ENCODE measurements around the gene EIF4E1B. TPM values are rescaled to one million over a fixed set of nuclear protein-coding genes. Genes with fewer than 3 reads are reported as not detected.

Gene EIF4E1B
- total RNA-seq, 2 donors from 2014 or later, result 1.6 TPM; not detected in 1

- WGBS, result 84% methylated on average over 13 of the region's 13 CpGs
- Histone ChIP-seq H3K27ac (no peak overlapping the region), H3K27me3 (replicated peaks; ENCODE audit: insufficient read depth) (no peaks in the 10 kb centered on the region), H3K36me3 (peaks cover 0 to 4% of the 10 kb centered on the region in 2 donors), H3K4me3 (no peak overlapping the region), H3K4me1 (replicated peaks) (no peaks in the 10 kb centered on the region), H3K9me3 (no peaks in the 10 kb centered on the region)
- TF ChIP-seq POLR2A (IDR thresholded peaks at IDR 0.05) (no peak), CTCF (IDR thresholded peaks at IDR 0.05) (no peak), POLR2AphosphoS5 (IDR thresholded peaks at IDR 0.05) (no peak)
- intact Hi-C loops (cut with DNase I), result loop anchor here (5.0 kb wide), 2 partner anchors 301 to 456 kb away; no protein-coding TSS in a partner anchor
- no peak for DNase-seq (ENCODE audit: low spot score)
Measured at GRCh38 chr5:176656467-176656990, 26.1 kb downstream of the EIF4E1B start.

DNA sequence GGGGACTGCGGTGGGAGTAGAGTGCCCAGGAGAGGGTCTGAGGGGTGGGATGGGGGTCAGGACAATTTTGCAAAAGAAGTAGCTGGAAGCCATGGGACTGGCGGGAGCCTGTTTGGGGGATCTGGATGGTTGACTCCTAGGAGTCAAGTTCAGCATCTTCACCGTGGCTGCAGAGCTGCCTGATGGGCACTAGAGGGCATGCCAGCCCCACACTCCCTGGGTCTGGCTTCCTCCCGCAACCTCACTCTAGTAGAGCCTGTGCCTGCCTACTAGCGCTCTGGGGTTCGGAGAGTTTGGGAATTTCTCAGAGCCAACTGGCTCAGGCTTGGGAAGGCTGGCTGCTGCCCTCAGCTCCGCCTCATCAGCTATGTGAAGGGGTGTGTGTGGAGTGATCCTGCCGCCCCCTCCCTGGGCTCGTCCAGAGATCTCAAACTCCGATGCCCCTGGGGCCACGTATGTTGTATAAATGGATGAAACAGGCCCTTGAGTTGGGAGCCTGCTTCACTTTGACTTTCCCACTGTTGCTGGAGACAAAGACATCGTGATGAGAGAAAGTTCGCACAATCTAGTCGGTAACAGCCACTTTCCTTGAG is 27.6 kb downstream of the EIF4E1B start:
- Histone ChIP-seq H3K9me3 (no peaks in the 10 kb centered on the region), H3K27ac (no peak overlapping the region), H3K36me3 (peaks cover 0 to 4% of the 10 kb centered on the region in 2 donors), H3K27me3 (replicated peaks; ENCODE audit: insufficient read depth) (no peaks in the 10 kb centered on the region), H3K4me3 (no peak overlapping the region), H3K4me1 (replicated peaks) (no peaks in the 10 kb centered on the region)
- TF ChIP-seq CTCF (IDR thresholded peaks at IDR 0.05) (peak in 3 of 4 experiments; percentile 34 to 74 (median 61)), POLR2AphosphoS5 (IDR thresholded peaks at IDR 0.05) (no peak)
- intact Hi-C loops (cut with DNase I), result loop anchor here (5.0 kb wide), 2 partner anchors 299 to 454 kb away; no protein-coding TSS in a partner anchor
- DNase-seq (ENCODE audit: low spot score), result peak; percentile 58
- 53% methylated on average over 13 of the region's 14 CpGs for WGBS

DNA sequence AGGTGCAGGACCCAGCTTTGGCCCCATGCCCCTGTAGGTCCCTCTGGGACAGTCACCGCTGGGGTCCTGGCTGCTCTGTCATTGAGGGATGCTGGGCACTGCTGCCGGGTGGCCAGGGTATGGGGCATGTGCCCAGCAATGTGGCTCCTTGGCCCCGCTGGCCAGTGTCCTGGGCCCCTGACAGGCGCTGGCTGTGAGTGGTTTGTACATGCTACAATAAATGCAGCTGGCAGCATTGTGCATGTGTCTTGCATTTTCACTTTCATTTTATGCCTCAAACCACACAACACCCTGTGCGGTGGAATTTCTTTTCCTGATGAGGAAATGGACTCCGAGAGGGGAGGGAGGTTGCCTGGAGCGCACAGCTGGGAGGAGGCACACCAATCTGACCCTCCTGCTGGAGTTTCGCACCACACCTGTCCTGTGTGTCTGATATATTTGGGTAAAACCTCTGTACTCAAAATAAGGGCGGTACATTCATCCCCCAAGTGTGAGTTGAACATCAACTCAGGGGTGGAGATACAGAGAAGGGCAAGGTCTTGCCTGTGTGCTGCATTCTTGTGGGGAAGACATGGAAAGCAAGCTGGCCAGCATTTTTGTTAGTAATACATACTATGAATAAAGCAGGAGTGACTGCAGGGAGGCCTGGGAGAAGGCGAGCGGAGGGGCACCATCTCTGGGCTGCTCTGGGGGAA is 28.5 kb downstream of the EIF4E1B start:
- WGBS, result 67% methylated on average over 11 of the region's 11 CpGs
- Histone ChIP-seq H3K9me3 (no peaks in the 10 kb centered on the region), H3K27me3 (replicated peaks; ENCODE audit: insufficient read depth) (no peaks in the 10 kb centered on the region), H3K27ac (no peak overlapping the region), H3K4me3 (no peak overlapping the region), H3K36me3 (peaks cover 0 to 4% of the 10 kb centered on the region in 2 donors), H3K4me1 (replicated peaks) (no peaks in the 10 kb centered on the region)
- intact Hi-C loops (cut with DNase I), result loop anchor here (5.0 kb wide), 2 partner anchors 298 to 453 kb away; no protein-coding TSS in a partner anchor
- DNase-seq (ENCODE audit: low spot score), result no peak
- TF ChIP-seq CTCF (IDR thresholded peaks at IDR 0.05) (no peak), POLR2AphosphoS5 (IDR thresholded peaks at IDR 0.05) (no peak), POLR2A (IDR thresholded peaks at IDR 0.05) (no peak)

DNA sequence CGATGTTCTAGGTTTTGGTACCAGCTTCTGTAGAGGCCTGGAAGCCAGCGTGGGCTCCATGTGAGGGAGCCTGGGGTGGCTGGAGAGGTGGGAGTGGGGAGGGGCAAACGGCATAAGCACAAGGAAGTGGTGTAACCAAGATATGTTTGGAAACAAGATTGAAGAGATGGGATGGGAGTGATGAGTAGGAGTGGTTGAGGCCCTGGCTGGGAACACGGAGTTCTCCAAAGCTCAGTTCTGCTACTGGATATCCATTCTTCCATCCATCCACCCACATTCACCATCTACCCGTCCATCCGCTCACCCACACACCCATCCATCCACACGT is 29.0 kb downstream of the EIF4E1B start:
- intact Hi-C loops (cut with DNase I), result loop anchor here (5.0 kb wide), 2 partner anchors 298 to 453 kb away; no protein-coding TSS in a partner anchor
- no peak for DNase-seq (ENCODE audit: low spot score)
- 74% methylated on average over 7 of the region's 7 CpGs for WGBS
- H3K27ac ChIP-seq, result no peak overlapping the region
- peaks cover 0 to 4% of the 10 kb centered on the region in 2 donors for H3K36me3 ChIP-seq
- no peaks in the 10 kb centered on the region for H3K27me3 ChIP-seq (replicated peaks; ENCODE audit: insufficient read depth)
- no peaks in the 10 kb centered on the region for H3K9me3 ChIP-seq
- H3K4me1 ChIP-seq (replicated peaks), result no peaks in the 10 kb centered on the region
- TF ChIP-seq CTCF (IDR thresholded peaks at IDR 0.05) (no peak), POLR2A (IDR thresholded peaks at IDR 0.05) (no peak), POLR2AphosphoS5 (IDR thresholded peaks at IDR 0.05) (no peak)
- H3K4me3 ChIP-seq, result no peak overlapping the region
